OCI-M1 (cell line): ENCODE measurements around the gene THAP4.
"Not testable (repeated sequence)": the region's sequence is repeated elsewhere in the genome, so short reads cannot be mapped to it uniquely, and the experiment has no call there.

Experiments used
- DNase-seq: peaks from one replicate; lab custom pipeline; 2025; lab: John Stamatoyannopoulos, UW

THAP4 gene

DNA sequence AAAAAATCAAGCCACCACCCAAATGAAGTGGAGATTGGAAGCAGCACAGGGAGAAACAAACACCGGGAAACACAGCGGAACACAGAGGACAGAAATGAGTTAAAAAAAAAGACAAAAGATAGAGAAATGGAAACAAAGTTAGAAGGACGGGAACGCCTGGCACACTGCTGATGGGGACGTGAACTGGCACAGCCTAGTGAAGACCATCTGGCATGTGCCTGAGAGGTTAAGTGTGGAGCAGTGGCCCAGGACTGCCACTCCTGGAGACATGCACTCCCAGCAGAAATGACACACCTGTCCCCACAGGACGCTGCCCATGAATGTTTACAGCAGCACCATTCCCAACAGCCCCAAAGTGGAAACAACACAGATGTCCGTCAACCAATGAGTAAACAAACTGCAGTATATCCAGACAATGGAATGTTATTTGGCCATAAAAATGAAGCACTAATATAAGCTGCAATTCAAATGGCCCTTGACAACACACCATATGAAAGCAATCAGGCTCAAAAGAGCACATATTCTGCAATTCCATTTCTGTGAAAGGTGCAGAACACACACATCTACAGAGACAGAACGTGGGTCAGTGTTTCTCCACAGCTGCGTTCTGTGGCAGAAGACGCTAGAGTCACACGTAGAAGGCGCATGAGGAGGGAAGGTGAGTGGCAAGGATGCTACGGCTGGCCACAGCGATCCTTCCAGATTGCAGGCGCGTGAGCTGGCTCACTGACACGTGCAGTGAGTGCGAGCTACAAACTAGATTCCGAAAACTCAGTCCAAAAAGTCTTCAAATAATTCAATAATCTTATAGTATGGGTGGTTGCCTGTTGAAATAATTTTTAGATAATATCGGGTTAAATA lies 24.6 kb downstream of the THAP4 start:
- DNase-seq = no peak

- no peak for DNase-seq
Measured at GRCh38 chr2:241611062-241611461, 25.9 kb downstream of the THAP4 start.

- peak; percentile 94 for DNase-seq
Measured at GRCh38 chr2:241609859-241610793, 26.8 kb downstream of the THAP4 start.

GRCh38 chr2:241608881-241609280 lies 28.1 kb downstream of the THAP4 start:
- DNase-seq = no peak

DNA sequence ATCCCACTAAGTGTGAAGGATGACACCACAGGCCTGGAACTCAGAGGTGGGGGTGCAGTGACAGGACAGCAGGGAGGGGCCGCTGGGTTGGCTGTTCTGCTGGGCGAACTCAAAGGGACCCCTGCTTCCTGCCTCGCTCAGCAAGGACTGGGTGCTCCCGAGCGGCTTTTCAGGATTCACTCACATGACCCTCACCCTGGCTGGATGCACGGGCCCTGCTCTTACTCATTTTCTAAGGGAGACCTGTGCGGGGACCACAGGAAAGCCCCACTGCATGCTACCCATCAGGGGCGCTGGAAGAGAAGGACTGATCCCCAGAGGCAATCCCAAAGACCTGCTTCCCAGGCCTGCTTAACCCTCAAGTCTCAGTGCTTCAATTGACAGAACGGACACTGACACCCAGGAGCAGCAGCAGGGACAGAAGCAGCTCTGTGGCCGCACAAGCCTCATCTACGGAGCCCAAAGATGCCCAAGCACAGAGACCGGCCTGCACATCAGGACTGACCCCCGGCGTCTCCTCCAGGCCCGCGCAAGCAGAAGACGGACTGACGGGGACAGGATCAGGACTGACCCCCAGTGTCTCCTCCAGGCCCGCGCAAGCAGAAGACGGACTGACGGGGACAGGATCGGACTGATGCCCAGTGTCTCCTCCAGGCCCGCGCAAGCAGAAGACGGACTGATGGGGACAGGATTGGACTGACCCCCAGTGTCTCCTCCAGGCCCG lies 29.6 kb downstream of the THAP4 start:
- no peak for DNase-seq

DNA sequence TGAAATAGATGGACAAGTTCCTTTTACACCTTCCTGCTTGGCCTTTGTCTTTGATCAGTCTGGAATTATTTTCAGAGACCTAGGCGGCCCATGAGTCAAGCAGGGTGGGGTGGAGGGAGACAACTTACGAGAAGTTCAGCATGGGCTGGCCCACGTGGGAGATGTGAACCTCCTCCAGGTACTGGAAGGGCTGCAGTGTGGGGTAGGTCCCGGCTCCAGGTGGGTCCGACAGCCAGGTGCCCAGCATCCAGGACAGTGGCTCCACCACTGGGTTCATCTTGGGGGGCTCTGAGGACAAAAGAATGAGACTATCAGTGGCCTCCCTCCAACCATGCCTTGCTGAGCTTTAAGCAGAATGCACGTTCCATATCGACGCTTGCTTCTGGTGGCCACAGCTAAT lies 30.8 kb downstream of the THAP4 start:
- no peak for DNase-seq

DNA sequence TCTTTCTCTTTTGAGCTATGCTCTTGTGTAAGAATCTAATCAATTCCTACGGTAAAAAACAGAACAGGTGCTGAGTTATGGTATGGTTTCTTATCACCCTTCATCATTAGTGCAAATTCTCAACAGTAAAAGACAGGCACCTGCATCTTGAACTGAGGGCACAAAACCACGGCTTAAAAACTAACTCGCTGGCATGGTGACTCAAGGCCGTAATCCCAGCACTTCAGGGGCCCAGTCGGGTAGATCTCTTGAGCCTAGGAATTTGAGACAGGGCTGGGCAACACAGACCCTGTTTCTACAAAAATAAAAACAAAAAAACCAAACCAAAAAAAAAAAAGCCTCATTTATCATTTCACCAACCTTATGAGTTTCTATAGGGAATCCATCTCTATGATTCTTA lies 33.3 kb downstream of the THAP4 start:
- DNase-seq = no peak

DNA sequence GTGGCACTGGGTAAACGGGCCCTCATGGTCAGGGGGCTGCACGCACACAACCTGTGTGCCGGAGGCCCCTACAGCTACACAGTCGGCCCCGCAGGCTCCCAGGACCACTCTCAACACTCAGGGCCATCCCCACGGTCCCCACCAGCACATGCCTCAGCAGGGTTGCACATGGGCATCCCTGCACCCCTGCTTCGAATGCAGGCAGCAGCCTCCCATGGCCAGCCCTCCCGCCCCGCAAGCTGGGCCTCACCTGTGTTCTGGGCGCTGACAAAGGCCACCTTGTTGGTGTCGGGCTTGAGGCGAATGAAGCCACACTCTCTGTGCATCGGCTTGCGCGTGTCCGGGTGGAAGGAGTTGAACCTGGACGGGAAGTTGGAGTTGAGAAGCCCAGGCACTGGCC lies 34.2 kb downstream of the THAP4 start:
- DNase-seq = no peak

- DNase-seq = no peak
Measured at GRCh38 chr2:241601841-241602240, 35.1 kb downstream of the THAP4 start.

DNA sequence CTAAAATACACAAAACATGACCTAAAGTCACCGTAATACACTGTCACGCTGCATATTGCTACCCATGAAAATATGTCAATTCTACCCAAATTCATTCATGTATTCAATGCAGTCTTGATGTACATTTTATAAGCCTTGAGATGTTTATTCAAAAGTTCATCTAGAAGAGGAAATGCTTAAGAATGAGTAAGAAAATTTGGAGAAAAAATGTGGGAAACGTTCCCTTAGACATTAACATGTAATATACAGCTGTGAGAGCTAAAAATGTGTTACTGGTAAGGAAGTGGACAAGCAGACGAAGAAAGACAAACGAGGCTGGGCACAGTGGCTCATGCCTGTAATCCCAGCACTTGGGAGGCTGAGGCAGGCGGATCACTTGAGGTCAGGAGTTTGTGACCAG lies 37.3 kb downstream of the THAP4 start:
- DNase-seq = no peak

DNA sequence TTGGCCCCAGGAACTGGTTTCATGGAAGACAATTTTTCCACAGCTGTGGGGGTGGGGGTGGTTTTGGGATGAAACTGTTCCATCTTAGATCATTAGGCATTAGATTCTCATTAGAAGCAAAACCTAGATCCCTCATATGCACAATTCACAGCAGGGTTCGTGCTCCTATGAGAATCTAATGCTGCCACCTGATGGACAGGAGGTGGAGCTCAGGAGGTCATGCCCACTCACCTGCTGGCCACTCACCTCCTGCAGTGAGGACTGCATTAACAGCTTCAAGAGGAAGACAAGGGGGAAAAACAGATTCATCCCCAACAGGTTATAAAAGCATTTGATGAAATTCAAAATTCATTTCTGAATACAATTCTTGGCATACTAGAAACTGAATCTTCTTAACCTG lies 38.5 kb downstream of the THAP4 start:
- peak; percentile 28 for DNase-seq

- no peak for DNase-seq
Measured at GRCh38 chr2:241598061-241598460, 38.9 kb downstream of the THAP4 start.

DNA sequence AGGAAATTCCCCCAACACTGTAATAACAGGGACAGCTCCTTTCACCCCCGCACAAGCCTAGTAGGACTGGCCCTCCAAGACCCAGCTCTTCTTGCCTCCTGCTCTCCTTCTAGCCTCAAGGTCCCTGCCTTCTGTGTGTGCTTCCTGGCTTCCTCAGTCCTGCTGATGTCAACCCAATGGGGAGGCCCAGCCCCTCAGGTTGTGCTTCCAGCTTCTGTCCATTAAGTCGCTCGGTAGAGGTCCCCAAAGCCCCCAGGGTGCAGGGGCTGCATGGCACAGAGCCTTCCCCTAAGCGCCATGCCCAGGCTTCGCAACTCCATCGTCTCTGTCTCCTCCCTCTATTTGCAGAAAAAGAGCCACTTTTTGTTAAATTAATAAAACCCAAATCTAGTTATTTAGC lies 39.4 kb downstream of the THAP4 start:
- no peak for DNase-seq

GRCh38 chr2:241595600-241596140 lies 41.3 kb downstream of the THAP4 start:
- DNase-seq = no peak

- DNase-seq = no peak
Measured at GRCh38 chr2:241593271-241593670, 43.7 kb downstream of the THAP4 start.

DNA sequence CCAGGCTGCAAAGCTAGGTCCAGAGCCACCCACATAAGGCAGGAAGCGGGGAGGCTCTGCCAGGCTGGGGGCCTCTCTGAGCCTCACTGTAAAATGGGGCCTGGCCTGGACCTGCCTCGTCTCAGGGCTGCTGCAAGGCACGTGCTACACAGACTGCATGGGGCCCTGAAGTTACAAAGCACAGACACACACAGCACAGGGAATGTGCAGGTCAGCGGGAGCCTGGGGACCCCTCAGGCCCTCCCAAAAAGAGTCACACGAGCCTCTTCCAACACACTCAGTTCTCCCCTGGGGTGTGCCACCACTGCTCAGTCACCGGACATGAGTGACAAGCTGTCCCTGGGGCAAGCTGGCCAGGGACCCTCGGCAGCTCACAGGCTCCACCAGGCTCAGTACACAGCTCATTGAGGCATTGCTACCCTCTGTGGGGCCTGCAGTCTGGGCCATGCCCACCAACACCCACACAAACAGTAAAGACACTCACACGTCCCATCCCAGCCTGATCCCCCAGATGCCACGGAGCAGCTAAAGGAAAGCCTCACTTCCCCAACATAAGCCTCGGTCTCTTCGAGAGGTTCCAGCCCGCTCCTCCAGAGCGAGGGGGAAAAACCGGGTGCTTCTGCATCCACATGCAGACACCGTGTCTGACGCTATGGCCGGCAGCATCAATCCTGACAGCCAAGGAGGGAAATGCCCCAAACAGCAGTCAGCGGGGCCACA lies 44.7 kb downstream of the THAP4 start:
- DNase-seq = no peak

- DNase-seq = not testable (repeated sequence)
Measured at GRCh38 chr2:241590496-241591455, 46.2 kb downstream of the THAP4 start.

DNA sequence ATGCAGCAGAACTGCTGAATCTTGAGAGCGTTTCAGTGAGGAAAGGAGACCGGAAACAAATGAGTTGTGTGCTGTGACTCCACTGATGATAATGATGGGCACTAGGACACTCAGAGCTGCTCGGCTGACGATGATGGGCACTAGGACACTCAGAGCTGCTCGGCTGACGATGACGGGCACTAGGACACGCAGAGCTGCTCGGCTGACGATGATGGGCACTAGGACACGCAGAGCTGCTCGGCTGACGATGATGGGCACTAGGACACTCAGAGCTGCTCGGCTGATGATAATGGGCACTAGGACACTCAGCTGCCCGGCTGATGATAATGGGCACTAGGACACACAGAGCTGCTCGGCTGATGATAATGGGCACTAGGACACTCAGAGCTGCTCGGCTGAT lies 47.1 kb downstream of the THAP4 start:
- DNase-seq = not testable (repeated sequence)

DNA sequence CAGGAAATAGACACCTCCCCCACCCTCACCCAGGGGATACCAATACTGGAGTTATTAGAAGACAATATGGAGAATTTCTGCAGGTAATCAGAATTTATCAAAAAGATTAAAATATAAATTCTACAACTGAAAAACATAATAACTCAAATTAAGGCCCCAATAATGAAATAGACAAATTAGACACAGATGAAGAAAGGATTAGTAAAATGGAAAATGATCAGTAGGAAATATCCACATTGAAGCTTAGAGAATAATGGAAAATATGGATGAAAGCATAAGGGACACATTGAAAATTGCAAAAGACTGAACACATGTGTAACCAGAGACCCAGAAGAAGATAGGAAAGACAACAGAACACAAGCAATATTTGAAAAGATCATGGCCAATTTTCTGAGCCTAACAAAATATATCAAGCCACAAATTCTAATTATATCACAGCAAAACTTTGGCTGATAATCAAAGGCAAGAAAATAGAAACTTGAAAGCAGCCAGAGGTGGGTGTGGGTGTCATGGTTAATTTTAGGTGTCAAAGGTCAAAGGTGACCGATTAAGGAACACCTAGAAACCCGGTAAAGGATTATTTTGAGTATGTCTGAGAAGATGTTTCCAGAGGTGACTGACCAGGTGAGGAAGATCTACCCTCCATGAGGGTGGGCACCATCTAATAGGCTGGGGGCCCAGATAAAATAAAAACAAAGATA lies 50.2 kb downstream of the THAP4 start:
- no peak for DNase-seq

DNA sequence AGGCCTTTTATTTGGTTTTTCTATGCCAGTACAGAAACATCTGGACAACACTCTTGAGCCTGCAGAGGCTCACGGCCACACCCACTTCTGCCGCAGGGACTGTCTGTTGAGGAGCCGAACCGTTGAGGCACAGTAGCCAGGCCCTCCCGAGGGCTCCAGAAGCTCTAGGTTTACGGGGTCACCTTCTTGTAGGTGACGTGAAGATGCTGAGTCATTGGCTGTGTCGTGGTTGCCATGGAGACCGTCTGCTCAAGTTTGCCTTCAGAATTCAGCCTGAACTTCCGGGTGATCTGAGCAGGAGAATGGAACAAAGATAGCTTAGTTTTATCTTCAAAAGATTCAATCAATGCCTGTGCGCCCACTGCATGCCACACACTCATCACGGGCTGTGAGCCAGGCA lies 52.5 kb downstream of the THAP4 start:
- no peak for DNase-seq
